Hippocampal formation (tissue), 2 donors: ENCODE measurements around the gene SHANK1.

Source experiments
- DNase-seq, 2 donors: peaks; one replicate each; lab custom pipeline; 2025; lab: John Stamatoyannopoulos, UW

Gene SHANK1

DNA sequence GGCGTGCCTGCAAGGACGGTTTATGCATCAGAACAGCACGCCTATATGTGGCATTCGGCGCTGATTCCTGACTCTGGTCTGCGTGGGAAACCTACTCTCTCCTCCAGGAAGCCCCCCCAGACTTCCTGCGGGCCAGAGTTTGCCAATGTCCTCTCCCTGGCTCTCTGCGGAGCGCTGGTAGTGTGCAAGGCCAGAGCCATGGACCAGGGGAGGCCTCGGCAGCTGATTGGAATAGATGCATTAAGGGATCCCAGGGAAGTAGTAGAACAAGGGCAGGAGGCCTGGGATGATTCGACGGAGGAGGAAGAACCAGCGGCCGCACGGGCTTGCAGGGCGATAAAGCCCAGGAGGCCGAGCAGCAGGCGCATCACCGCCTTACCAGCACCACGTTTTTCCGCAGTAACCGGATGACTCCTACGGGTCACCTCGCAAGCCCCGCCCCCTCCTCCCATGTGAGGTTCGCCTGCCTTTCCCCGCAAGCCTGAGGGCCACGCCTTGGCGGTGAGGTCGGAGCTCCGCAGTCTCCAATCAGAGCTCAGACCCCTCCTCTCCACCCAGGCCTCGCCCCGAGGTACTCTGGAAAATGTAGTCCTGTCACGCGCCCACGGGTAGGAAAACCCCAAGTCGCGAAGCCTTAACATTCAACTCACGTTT lies 8.6 kb upstream of the SHANK1 start:
- DNase-seq = peak; percentile 61 to 66

DNA sequence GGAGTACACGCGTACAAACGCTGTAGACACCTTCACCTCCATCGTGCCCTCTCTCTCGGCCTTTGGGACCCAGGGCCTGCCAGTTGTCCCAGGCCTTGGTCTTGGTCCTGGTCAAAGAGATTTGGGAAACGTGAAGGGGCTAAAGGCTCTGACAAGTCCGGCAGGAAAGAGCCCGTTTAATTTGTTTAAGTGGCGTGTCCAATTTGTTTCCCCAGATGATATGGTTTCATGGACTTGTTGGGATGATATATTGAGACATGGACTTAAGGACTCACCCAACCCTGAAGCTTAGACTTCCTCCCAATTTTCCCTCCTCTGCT lies 6.3 kb upstream of the SHANK1 start:
- no peak for DNase-seq

DNA sequence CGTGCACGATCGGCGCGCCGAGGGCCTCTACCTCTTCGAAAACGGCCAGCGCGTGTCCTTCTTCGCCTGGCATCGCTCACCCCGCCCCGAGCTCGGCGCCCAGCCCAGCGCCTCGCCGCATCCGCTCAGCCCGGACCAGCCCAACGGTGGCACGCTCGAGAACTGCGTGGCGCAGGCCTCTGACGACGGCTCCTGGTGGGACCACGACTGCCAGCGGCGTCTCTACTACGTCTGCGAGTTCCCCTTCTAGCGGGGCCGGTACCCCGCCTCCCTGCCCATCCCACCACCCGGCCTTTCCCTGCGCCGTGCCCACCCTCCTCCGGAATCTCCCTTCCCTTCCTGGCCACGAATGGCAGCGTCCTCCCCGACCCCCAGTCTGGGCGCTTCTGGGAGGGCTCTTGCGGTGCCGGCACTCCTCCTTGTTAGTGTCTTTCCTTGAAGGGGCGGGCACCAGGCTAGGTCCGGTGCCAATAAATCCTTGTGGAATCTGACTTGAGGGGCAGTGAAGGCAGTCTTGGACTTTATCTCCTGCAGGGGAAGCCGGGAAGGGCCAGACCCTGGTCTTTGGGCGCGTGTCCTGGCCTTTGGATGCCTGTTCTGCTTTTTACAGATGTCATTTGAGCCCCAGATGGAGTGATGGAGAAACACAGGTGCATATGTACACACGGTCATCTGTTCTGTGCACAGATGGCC lies 5.8 kb upstream of the SHANK1 start:
- no peak for DNase-seq

DNA sequence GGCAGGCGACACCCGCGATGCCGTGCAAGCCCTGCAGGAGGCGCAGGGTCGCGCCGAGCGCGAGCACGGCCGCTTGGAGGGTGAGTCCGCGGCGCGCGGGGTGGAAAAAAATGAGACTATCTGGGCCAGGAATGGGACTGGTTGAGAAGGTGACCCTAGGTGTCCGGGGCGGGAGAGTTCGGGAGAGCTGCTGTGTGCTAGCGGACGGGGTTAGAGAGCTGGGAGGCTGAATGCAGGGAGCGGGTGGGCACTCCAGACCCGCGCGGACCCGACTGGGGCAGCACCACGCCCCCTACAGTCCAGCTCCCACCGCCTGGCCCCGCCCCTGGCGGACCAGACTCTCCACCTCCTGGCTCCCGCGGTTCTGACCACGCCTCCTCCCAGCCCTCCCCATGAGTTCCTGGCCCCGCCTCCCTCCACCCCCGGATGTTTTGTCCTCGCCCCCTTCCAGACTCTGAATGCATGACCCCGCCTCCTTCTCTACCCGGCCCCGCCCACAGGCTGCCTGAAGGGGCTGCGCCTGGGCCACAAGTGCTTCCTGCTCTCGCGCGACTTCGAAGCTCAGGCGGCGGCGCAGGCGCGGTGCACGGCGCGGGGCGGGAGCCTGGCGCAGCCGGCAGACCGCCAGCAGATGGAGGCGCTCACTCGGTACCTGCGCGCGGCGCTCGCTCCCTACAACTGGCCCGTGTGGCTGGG lies 5.1 kb upstream of the SHANK1 start:
- peak; percentile 99 for DNase-seq

DNA sequence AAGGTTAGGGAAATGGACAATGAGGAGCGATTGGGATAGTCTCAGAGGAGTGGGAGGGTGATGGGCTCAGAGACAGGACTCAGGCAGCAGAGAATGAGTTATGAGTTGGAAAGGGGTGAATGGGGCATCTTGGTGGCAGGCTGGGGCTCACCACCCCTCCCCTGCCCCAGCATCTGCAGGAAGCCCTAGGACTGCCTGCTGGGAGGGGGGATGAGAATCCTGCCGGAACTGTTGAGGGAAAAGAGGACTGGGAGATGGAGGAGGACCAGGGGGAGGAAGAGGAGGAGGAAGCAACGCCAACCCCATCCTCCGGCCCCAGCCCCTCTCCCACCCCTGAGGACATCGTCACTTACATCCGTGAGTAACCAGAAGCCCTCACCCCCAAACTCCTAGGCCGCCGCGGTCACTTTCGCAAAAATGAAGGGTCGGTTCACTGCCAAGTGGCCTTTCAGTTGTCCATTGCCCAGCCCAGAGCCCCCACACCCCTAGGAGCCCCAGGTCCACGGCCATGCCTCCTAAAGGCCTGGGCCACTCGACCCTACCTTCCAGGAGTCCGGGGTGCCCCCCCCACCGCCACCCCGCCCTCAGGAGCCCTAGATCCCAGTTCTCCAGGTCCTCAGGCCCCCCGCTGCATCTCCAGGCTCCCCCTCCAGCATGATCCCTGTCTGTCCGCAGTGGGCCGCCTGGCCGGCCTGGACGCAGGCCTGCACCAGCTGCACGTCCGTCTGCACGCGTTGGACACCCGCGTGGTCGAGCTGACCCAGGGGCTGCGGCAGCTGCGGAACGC lies 4.3 kb upstream of the SHANK1 start:
- DNase-seq = no peak

DNA sequence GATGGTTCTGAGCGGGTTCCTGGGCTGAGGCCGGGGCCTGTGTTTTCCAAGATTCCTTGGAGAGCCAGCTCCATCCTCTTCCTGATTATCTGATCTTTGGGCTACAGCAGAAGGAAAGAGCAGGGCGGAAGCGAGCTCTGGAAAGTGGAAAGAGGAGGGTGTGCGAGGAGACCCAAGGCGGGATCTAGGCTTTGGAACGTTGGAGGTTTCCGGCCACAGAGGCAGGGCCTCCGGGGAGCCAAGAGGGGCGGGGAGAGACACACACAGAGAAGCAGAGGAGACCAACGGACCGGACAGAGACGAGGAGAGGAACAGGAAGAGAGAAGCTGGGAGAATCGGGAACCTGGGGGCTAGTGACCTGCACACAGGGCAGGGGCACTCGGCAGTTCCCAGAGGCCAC lies 3.5 kb upstream of the SHANK1 start, which contains the start of gene CLEC11A:
CLEC11A (plus strand) TSS at position 296 of the 400 bp plus-strand sequence. CDS start 162 bp downstream, outside the sequence.
- no peak for DNase-seq

DNA sequence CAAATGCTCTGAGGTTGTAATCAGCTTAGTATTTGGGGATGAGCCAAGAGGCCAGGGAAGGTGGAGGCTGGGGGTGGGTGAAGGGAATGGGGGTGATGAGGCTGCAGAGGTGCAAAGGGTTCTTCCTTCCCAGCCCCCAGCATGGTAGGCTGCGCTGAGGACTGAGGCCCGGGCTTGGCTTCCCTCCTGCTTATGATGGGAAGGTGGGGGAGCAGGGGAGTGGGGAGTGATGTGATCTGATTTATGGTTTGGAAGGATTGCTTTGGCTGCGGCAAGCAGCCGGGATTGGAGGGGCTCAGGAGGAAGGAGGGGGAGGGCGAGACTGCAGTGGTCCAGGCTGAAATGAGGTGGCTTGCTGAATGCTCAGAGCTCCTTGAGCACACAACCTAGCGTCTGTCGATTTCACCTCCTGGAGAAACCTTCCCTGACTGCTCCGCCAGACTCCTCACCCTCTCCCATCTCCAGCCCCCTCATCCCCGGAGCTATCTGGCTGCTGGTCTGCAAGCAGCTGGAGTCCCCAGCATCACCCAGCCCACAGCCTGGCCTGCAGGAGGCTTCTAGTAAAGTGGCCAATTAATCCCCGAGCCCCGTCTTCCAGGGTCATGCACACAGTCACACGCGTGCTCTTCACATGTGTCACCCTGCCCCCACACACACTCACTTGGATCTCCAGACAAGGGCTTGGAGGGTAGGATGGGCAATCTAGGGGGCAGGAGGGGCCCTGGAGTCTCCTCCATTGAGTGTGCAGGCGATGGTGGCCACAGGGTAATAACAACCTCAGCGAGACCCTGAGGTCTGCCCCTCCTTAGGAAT lies 2.8 kb upstream of the SHANK1 start:
- DNase-seq = no peak

DNA sequence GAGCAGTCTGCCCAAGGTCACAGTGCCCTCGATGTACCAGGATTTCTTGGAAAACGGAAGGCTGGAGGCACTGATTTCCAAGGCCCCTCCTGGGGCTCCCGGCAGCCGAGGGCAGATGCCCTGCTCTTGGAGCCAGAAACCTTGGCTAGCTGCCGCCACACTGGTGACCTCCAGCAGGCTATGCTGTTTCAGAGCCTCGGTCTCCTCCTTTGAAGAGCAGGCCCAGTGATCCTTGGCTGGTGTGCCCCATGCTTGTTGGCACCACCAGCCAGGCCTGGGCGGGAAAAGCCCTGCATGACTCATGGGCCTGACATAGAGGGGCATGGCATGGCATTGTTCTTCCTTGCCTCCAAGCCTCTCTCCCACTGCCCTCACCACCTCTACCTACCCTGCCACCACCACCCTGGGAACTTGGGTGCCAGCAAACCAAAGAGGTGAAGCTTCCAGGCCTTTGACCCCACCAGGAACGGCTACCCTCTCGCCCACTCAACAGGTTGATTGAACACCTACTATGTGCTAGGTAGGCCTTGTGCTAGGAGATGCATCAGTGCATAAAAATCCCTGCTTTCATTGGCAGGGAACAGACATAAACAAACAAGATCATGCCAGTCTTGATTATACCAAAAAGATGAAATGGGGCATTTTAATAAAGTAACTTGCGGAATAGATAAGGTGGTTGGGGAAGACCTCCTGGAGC lies 2.0 kb upstream of the SHANK1 start:
- no peak for DNase-seq

DNA sequence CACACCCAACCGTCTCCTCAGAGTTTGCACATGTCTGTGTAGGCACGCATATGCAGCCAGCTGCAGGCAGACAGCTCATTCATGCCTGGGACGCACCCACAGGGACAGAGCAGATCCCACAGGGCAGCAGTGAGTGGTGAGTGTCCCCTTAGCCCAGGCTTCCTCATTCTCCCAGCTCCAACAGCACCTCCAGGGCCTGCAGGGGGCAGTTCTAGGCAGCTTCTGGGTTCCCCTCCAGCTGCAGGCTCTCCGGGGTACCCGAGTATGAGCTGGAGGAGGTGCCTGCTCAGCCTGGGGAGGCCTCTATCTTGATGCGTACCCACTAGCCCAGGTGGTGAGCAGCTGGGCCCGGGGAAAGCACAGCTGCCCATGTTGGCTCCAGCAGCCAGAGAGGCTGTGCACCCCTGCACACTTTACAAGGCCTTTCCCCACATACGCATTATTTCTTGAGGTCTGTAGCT lies 1.3 kb upstream of the SHANK1 start:
- DNase-seq = no peak

DNA sequence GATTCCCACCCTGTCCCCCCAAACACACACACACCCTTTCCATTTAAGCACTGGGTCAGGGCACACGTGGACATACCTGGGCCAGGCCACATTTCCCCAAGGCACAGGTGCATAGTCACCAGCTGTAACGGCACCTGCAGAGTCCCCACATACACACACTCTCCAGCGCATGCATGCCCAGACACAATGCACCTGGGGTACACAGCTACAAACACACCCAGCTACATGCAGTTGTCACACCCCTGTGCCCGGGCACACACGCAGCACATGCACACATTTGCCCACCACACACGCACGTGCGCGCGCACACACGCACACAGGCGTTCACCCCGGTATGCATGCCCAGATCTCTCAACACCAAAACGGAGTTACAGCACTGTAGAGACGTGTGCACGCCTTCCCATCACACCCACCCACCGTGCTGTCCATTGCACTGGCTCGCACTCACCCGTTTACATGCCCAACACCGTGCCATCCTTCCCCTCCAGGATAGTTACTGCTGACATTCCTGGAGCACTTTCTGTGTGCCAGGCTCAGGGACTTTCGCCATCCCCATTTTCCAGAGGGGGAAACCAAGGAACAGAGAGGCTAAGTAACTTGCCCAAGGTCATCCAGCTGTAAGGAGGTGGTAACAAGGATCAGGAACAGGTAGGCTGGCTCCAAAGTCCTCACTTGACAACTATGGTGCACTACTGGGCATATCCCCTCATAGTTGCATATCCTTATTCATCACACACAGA lies 749 bp upstream of the SHANK1 start:
- DNase-seq = no peak

DNA sequence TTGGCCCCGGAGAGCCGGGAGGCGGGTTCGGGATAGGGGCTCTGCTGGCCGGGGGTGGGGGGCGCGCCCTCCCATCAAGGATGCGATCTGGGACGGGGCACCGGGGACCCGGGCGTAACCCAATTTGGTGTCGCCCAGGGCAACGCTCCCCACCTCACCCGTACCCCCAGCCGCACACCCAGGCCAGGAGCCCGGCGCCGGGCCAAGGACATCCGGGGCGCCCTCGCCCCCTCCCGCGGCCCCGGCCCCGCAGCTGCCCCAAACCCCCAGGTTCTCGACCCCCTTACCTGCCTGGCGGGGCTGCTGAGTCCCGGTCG lies 525 bp downstream of the SHANK1 start:
- no peak for DNase-seq

DNA sequence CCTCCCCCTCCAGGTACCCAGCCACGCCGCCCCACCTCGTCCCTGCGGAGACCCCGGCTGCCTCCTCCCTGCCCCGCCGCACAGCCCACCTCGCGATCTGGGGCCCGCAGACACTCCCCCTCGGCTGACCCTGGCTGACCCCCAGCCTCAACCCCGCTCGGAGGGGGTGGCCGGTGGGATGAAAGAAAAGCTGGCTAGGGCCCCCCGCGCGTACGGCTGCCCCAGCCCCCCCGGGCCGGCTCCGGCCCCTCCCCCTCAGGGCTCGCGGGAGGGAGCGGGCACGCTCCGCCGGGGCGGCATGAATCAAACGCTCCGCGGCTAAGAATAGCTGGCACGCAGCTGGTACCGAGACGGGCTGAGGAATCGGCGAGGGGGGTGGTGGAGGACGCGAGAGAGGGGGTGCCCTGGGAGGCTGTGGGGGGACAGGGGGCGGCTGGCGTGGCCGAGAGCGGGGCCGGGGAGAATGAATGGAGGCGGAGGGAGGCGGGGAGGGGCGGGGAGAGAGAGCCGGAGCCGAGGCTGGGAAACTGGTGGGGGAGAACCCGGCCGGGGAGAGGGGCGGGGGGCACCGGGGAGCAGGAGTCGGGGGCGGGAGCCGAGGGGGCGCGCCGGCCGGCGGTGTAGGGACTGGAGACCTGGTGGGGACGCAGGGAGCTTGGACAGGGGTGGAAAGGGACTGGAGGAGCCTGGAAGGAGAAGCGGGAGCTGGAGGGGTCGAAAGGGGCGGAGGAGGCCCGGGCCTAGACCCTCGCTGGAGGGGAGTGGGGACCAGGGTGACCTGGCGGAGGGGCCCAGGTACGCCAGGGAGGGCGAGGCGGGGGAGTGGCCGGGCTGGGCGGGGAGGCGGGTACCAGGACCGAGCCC lies 1.1 kb downstream of the SHANK1 start:
- DNase-seq = no peak

DNA sequence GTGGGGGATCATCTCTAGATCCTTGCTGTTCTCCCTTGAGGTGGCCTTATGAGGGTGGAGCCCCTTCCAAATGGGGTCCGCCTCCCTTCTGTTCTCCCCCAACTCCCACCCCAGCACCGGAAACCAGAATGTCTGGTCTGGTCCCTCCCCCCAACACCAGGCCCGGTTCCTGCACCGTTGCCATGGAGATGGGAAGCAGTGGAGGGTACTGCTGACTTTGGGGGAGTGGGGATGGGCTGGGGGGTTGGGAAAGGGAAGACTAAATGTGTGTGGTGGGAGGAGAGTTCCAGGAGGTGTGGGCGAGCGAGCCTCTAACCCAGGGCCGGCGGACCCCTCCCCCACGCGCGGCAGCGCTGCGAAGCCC lies 1.7 kb downstream of the SHANK1 start:
- no peak for DNase-seq

DNA sequence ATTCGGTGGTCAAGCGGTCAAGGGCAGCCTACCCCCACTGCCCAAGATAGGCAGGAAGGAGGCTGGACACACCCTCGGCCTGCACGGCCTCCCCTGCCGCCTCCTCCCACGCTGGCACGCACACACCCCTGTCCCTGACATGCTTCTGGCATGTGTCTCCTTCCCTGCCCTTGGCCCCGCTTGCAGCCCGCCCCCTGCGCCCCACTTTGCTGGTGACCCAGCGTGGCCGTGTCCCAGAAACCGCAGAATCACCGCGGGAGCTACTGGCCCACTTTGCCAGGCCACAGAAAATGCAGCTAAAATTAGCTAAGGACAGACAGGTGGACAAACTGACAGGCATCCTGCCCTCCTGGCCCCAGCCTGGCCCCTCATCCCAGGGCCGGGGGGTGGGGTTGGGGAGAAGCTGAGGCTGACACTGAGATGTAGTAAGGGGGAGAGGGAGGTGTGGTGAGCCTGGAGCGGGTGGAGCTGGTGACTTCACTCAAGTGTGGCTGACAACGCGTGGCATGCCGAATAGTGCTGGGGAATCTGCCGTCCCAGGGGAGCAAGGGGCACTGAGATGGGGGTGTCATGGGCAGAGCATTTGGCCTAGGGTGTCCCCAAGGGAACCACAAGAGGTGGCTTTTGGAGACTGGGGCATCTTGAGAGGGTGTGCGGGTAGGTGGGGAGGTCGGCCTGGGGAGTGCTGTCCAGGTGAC lies 2.4 kb downstream of the SHANK1 start:
- no peak for DNase-seq

DNA sequence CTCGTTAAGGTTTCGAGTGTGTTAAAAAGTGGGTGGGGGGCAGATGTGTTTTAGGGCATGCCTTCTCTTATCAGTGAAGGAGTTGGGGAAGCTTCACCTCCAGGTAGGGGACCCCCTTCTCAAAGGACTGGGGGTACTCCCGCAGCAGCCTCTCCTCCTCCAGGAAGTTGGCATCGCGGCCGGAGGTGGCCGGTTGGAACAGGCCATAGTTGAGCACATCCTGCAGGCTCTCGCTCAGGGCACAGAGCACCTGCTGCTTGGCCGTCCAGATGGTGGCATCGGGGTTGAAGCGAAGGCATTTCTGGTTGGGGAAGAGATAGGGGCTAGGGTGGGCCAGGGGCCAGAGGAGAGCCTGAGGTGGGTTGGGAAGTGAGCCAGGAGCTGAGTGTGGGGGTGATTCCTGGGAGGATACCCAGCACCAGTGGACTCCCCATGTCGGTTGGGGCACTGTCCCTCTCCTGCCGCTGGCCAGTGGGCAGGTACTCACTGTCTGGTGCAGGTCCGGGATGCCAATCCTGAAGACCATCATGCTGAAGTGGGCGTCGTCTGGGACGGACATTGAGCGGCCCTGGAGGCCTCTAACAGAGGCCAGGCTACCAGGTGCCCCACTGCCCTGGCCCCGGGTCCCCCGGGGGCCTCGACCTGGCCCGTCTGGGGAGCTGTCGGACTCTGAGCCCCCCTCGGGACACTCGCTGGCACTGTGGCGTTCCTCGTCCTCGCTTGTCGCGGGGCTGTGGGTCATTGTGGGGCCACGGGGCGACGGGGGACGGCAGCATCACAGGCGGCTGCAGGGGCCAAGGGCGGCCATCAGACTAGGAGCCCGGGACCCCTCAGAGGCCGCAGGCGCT lies 3.2 kb downstream of the SHANK1 start:
- no peak for DNase-seq

DNA sequence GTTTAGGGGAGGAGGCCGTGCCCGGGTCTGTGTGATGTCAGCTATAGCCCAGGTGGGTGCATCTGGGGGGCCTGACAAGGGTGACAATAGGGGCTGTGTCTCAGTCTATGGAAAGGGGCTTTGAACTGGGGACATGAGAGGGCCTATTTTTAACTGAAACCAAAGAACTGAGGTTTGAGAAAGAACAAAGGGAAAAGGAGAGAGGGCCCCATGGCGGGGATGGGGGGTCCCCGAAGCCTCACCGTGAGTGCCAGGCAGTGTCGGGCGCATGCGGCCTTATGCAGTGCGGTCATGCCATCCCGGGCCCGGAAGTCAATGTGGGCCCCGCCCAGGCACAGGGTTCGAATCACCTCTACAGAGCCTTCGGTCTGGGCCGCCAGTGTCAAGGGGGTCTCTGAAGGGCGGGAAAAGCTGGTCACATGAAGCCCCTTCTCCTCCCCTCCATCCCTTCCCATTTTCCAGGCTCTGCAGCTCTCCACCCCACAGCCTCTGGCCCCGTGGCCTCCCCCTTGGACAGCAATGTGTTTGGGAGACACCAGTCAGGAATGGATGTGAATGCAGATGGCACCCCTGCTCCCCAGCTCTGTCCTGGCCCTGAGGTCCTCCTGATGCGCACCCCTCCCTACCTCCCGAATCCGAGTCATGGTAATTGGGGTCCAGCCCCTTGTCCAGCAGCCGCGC lies 5.9 kb downstream of the SHANK1 start:
- no peak for DNase-seq

DNA sequence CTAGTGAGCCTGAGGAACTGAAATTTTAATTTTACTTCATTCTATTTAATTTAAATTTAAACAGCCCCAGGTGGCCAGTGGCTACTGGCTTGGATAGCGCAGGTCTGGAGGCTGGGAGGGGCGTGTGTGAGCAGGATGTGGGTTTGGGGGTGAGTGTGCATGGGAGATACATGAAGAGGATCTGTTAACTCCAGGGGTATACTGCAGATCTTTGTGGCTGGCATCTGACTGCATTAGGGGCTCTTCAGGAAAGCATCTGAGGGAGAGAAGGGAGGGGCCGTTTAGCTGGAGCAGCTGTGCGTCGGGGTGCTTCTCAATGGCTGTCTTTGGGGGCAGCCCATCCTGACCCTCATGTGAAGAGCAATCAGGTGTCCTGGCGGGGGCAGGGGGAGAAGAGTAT lies 6.8 kb downstream of the SHANK1 start:
- DNase-seq = no peak
